ENCODE results near the gene MRPS31.

- TF ChIP-seq GATA3 (IDR thresholded peaks at IDR 0.05; ENCODE audit: low read depth, low read length) (no peak), GATA2 (IDR thresholded peaks at IDR 0.05; ENCODE audit: low read depth, low read length) (no peak)
Observed at GRCh38 chr13:40728595-40728994, 42.4 kb downstream of the MRPS31 start.
